ENCODE results near the gene ZNF765. TPM values are rescaled to one million over a fixed set of nuclear protein-coding genes. Genes with fewer than 3 reads are reported as not detected.
"Not testable (repeated sequence)": the region's sequence is repeated elsewhere in the genome, so short reads cannot be mapped to it uniquely, and the experiment has no call there.

Gene ZNF765
- 1 to 10 TPM; 8.8 to 9.7 TPM for total RNA-seq

DNA sequence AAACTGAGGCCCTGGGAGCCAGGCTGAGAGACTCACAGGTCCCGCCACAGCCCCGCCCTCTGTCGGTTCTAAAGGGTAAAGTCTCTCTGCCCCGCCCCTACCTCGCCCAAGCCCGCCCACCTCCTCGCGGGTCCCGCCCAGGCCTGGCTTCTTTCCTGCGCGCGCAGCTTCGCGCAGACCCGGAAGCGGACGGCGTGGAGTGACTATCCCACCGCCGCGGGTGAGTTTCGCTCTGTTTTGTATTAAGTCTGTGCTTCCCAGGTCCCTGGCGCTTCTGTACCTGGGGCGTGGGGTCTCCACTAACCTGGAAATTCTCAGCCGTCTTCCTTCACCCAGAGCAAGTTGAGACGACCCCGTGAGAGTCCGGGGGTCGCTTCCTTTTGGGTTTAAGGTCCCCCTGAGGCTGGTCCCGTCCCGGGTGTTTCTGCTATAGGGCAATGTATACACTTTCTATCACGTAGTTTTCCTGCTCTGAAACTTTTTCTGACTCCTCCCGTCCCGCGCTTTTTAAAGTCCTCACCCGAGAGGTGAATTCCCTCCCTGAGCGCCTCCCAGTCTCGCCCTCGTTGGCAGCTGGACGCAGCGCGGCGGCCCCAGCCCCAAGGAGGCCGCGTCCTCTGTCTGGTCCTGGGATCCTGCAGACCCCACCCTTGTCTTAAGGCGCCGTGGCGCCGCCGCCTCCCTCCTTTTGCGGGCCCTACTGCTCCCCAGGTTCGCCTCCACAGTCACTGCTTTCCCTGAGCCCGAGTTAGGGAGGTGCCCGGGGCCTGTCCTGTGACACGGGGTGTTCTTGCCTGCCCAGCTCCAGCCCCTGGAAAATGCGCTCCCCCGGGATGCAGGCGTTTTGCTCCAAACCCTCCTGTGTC, at the start of gene ZNF765:
Gene ZNF765, plus strand, starts transcription at position 176 of the 866 bp plus-strand sequence. CDS start 2,867 bp downstream, outside the sequence.
- CTCF ChIA-PET: interaction anchor here (0.5 kb wide), 1 partner anchor 9 kb away, joined by 3 read pairs; no protein-coding TSS in a partner anchor
- POLR2A ChIA-PET: interaction anchor here (0.6 kb wide), 1 partner anchor 125 kb away, joined by 3 read pairs; no protein-coding TSS in a partner anchor

DNA sequence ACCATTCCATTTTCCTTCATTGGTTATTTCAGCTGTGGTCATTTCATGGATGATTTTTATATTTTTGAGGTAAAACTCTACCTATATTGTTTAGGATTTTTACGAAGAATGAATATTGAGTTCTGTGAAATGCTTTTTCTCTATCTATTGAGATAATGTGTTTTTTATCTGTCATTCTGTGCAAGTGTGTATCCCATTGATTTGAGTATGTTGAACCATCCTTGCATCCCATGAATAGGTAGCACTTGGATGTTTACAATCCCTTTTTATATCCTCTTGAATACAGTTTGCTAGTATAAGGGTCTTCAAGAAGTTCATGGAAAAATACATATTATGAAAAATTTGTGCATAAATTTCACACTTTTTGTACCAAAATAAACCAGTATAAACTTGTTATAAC, 39.2 kb upstream of the ZNF765 start:
- POLR2A ChIA-PET: no interaction called here
- CTCF ChIA-PET: no interaction called here

DNA sequence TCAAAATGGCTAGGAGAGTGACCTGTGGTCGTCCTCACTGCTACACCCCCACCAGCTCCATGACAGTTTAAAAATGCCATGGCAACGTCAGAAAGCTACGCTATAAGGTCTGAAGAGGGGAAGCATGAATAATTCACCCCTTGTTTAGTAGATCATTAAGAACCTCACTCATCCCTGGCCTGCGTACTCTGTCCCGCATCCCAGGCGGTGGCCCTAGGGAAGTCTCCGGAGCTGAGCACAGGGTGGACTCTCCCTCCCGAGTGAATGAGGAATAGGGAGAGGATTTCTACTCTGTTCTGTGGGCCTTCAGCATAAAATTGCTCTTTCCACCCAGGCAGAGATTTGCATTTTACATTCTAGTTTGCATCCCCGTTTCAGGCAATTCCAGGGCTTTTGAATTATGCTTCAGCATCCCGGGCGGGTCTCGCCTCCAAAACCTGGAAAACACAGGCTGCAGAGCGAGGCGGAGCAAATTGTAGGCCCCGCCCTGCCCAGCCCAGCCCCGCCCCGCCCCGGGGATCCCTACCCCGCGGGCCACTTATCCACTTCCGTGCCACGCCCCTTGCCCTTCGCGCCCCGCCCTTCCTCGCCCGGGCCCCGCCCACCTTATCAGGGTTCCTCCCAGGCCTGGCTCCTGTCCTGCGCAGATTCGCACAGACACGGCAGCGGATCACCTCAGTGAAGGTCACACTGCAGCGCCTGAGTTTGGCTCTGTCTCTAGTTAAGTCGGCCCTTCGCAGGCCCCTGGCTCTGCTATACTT, 36.9 kb upstream of the ZNF765 start:
- CTCF ChIA-PET: no interaction called here
- POLR2A ChIA-PET: no interaction called here

DNA sequence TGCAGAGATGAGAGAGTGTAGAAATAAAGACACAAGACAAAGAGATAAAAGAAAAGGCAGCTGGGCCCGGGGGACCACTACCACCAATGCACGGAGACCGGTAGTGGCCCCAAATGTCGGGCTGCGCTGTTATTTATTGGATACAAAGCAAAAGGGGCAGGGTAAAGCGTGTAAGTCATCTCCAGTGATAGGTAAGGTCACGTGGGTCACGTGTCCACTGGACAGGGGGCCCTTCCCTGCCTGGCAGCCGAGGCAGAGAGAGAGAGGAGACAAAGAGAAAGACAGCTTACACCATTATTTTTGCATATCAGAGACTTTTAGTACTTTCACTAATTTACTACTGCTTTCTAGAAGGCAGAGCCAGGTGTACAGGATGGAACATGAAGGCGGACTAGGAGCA, 34.9 kb upstream of the ZNF765 start:
- CTCF ChIA-PET, POLR2A ChIA-PET: not testable (repeated sequence)

DNA sequence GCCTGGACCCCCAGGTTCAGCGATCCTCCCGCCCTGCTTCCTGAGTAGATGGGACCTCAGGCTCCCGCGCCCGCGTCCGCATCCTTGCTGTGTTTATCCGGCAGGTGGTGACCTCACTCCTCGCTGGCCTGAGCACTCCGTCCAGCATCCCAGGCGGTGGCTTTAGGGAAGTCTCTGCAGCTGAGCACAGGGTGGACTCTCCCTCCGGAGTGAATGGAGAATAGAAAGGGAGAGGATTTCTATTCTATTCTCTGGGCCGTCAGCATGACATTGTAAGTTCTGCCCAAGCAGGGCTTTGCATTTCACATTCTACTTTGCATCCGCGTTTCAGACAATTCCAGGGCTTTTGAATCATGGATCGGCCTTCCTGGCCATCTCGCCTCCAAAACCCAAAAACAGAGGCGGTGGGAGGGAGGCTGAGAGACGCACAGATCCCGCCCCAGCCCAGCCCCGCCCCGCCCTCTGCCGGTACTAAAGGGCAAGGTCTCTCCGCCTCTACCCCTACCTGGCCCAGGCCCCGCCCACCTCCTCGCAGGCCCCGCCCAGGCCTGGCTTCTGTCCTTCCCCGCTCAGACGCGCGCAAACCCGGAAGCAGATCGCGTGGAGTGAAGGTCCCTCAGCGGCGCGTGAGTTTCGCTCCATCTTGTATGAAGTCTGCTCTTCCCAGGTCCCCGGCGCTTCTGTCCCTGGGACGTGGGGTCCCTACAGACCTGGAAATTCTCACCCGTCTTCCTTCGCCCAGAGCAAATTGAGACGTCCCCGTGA, 29.6 kb upstream of the ZNF765 start, which contains the start of gene ZNF525:
Gene ZNF525, plus strand, starts transcription at position 572 of the 765 bp plus-strand sequence. CDS start 6,577 bp downstream, outside the sequence.
- POLR2A ChIA-PET: no interaction called here
- CTCF ChIA-PET: no interaction called here

DNA sequence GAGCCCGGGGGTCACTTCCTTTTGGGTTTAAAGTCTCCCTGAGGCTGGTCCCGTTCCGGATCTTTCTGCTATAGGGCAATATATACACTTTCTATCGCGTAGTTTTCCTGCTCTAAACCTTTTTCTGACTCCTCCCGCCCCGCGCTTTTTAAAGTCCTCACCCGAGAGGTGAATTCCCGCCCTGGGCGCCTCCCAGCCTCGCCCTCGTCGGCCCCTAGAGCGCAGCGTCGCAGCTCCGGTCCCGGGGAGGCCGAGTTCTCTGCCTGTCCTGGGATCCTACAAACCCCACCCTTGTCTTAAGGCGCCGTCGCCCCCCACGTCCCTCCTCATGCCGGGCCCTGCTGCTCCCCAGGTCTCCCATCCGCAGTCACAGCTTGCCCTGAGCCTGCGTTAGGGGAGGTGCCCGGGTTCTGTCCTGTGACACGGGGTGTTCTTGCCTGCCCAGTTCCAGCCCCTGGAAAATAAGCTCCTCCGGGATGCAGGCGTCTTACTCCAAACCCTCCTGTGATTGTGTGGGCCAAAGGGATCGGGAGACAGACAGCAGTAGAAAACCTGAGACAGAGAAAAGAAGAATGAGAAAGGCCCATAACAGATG, 29.0 kb upstream of the ZNF765 start:
- ChIA-PET POLR2A (interaction anchor here (0.6 kb wide), 1 partner anchor 33 kb away, joined by 3 read pairs; the partner anchor contains the start of gene ZNF845), CTCF (no interaction called here)

DNA sequence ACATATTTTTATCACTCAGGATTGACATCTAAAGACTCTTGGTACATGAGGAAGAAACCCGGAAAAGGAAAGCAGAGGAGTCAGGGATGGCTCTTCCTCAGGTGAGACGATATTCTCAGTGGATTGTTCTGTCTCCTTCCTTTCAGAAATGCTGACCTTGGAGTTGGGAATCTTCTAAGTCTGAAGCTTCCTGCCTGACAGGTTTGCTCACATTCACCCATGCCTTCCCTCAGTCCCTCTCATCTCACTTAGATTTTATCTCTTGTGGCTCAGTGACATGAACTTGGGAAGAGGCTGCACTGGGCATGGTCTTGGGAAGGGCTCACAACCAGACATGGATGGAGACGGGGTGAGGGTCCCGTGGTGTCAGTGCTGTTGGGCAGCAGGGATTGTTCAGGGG, 22.8 kb upstream of the ZNF765 start:
- CTCF ChIA-PET: no interaction called here
- POLR2A ChIA-PET: no interaction called here

DNA sequence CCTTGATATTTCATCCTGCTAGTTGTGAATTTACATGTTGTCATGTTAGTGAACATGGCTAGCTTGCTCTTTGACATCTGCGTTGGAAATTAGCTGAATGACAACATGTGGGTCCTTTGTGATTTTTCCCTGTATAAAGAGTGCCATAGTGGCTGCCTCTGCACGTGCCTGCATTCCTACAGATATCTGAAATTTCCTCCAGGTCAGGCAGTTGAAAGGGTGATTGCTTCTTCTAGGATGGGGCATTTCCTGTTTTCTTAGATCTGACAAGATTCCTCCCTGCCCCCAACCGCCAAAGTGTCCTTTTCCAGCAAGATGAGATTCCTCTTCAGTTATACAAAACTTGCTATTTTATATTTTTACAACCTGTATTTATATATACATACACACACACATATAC, 20.7 kb upstream of the ZNF765 start:
- ChIA-PET POLR2A (no interaction called here), CTCF (no interaction called here)

DNA sequence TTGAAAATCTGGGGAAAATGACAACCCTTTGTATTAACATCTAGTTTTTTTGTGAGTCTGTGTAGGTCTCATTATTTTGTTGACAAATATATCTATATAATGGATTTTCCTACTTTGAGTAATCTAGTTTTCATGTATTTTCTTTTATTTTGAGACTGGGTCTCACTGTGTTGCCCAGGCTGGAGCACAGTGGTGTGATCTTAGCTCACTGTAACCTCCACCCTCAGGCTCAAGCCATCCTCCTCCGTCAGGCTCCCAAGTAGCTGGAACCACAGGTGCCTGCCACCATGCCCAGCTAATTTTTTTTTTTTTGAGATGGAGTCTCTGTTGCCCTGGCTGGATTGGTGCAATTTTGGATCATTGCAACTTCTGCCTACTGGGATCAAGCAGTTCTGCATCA, 20.2 kb upstream of the ZNF765 start:
- CTCF ChIA-PET: no interaction called here

DNA sequence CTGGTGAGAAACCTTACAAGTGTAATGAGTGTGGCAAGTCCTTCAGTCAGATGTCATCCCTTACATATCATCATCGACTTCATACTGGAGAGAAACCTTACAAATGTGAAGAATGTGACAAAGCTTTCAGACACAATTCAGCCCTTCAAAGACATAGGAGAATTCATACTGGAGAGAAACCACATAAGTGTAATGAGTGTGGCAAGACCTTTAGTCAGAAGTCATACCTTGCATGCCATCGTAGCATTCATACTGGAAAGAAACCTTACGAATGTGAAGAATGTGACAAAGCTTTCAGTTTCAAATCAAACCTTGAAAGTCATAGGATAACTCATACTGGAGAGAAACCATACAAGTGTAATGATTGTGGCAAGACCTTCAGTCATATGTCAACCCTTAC, 13.6 kb upstream of the ZNF765 start:
- ChIA-PET CTCF (no interaction called here), POLR2A (no interaction called here)

More for the DNA sequence above, 20.2 kb upstream of the ZNF765 start:
- POLR2A ChIA-PET: no interaction called here

DNA sequence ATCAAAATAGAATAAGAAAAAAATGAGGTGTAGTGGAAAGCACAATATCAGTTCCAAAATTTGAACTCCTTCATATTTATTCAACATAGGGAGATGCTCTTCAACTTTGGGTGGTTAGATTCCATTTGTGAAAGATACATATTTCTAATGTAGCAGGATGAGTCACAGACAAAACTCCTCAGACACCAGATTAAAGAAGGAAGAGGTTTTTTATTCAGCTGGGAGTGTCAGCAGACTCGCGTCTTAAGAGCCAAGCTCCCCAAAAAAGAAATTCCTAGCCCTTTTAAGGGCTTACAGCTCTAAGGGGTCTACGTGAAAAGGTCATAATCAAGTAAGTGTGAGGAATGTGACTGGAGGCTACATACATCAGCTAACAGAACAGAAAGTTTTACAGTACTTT, 6.8 kb upstream of the ZNF765 start:
- CTCF ChIA-PET: no interaction called here
- POLR2A ChIA-PET: no interaction called here

DNA sequence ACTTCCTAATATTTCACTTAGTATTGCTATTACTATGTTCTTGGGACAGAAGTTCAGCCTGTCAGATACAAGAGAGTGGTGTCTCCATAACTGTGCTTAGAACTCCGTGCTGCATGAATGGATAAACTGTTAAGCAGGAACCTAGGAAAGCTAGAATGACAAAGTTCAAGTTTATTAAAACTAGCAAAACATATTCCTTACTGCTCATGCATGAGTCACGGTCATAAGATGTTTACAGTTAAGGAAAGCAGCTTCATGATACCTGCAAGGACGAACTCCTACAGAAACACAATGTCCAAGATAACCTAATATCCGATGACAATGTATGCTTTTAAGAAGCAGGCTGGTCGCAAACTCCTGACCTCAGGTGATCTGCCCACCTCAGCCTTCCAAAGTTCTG, 6.0 kb upstream of the ZNF765 start:
- CTCF ChIA-PET: no interaction called here

DNA sequence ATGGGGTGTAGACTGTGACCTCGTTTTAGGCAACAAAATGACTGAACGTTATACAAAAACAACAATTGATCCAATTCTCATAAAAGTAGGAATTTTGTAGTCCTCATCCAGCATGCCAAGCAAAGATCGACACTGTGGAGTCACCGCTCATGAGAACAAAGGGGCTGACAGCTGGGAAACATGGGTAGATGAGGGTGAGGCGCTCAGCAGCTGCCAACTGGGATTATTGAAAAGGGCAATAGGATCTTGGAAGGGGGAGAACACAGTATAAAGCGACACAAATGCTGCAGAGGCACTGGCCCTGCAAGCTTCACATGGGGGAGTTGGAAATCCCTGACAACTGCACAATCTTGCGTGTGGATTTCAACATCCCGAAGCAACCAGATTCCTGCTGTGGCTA, 5.4 kb upstream of the ZNF765 start:
- CTCF ChIA-PET: no interaction called here
- POLR2A ChIA-PET: no interaction called here

More for the DNA sequence above, 6.0 kb upstream of the ZNF765 start:
- POLR2A ChIA-PET: no interaction called here

DNA sequence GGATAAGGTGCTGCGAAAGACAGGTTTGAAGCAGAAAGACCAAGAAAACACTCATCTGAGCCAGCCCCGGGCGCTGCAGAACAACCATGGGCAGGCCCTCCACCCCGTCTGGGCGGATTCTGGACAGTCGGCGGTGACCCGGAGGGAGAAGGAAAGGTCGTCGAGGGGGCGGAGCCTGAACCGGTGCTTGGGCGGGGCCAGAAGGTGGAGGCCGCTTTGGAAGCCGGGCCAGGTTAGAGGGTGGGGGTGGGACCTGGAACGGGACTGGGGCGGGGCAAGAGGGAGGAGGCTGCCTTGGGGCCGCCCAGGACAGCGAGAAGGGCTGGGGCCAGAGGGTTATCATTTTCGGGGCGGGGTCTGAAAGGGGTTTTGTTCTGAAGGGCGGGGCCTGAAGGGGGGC, 5.0 kb upstream of the ZNF765 start:
- ChIA-PET CTCF (no interaction called here), POLR2A (no interaction called here)

DNA sequence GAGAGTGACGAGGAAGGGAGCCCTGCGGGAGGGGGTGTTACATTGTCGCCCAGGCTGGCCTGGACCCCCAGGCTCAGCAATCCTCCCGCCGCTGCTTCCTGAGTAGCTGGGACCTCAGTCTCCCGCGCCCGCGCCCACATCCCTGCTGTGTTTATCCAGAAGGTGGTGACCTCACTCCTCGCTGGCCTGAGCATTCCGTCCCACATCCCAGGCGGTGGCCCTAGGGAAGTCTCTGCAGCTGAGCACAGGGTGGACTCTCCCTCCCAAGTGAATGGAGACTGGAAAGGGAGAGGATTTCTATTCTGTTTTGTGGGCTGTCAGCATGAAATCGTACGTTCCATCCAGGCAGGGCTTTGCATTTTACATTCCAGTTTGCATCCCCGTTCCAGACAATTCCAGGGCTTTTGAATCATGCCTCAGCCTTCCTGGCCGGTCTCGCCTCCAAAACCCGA, 401 bp upstream of the ZNF765 start:
- CTCF ChIA-PET: no interaction called here
- POLR2A ChIA-PET: interaction anchor here (0.6 kb wide), 1 partner anchor 126 kb away, joined by 3 read pairs; no protein-coding TSS in a partner anchor

DNA sequence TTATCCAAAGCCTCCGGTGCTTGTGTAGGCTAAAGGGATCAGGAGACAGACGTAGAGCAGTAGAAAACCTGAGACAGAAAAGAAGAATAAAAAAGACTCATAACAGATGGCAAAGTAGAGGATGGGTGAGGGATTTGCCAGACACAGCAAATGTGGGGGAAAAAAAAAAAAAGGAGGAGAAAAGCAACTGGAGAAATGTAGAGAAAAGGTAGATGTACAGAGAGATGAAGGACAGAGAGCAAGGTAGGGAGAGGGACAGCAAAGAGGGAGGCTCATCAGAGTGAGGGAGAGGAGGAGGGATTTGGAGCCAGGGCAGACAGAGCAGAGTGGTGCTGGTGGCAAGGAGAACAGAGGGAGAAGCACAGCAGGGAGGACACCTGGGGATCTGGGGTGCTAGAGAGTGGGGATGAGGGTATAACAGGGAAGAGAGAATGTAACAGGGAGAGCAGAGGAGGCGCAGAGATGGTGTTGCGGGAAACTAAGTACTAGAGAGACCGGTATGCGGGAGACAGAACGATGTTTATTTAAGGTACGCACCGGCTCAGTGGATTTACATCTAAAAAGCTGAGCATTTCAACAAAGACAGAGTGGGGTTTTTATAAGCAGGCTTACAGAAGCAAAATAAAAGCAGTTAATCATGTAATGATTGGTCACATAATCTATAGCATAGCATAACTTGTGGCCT, 1.0 kb downstream of the ZNF765 start:
- POLR2A ChIA-PET, CTCF ChIA-PET: not testable (repeated sequence)

DNA sequence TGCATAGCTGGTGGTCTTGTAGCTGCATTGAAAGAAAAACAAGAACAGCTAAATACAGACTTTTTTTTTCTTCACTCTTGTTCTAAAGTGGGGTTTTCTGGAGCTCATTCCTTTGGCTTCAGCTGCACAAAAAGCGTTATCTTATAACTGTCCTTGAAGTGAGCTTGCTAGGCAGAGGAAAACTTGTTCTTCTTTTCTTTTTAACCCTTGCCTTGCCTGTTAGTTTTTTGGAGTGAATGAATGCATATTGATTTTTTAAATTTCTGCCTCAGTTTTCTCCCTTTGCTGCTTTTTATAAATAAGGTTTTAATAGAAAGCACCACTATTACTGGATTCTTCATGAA, 1.5 kb downstream of the ZNF765 start:
- POLR2A ChIA-PET: no interaction called here

DNA sequence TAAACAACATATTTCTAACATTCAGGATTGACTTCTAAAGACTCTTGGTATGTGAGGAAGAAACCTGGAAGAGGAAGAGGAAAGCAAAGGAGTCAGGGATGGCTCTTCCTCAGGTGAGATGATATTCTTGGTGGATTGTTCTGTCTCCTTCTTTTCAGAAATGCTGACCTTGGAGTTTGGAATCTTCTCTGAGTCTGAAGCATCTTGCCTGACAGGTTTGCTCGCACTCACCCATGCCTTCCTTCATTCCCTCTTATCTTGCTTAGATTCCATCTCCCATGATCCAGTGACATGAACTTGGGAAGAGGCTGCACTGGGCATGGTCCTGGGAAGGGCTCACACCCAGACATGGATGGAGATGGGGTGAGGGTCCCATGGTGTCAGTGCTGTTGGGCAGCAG, 3.0 kb downstream of the ZNF765 start:
- CTCF ChIA-PET: interaction anchor here (1.1 kb wide), 1 partner anchor 41 kb away, joined by 3 read pairs; no protein-coding TSS in a partner anchor
- POLR2A ChIA-PET: not testable (repeated sequence)

More for the DNA sequence above, 1.5 kb downstream of the ZNF765 start:
- CTCF ChIA-PET: no interaction called here

DNA sequence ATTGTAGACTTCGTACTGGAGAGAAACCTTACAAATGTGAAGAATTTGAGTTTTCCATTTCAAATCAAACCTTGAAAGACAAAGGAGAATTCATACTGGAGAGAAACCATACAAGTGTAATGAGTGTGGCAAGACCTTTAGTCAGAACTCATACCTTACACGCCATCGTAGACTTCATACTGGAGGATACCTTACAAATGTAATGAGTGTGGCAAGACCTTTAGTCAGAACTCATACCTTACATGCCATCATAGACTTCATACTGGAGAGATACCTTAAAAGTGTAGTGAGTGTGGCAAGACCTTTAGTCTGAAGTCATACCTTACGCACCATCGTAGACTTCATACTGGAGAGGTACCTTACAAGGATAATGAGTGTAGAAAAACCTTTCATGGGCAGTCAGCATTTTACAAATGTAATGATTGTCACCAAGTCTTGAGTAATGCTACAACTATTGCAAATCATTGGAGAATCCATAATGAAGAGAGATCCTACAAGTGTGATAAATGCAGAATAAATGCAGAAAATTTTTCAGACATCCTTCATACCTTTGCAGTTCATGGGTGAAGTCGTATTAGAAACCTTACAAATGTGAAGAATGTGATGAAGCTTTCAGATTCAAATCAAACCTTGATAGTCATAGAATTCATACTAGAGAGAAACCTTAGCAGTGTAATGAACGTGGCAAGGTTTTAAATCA, 14.7 kb downstream of the ZNF765 start:
- CTCF ChIA-PET: no interaction called here
- POLR2A ChIA-PET: no interaction called here
